Body of pancreas (tissue), 4 donors: ENCODE measurements around the gene PLAAT5. TPM values are rescaled to one million over a fixed set of nuclear protein-coding genes. Genes with fewer than 3 reads are reported as not detected.

Source experiments
- ATAC-seq: fragments of 150-250 bp; one replicate; pipeline ENCODE4 v1.9.1; 2016
- DNase-seq, 4 donors: peaks; one replicate each; pipeline ENCODE4 v3.0.0-alpha.2; 2019
- H3K27ac ChIP-seq, 4 donors: fragments of 200-600 bp; sonication (generic); 1 replicate in 3 of 4; 2 replicates in 1 of 4; pipeline versions ENCODE4 v1.5.1 to v1.6.1; 2016 to 2019; ENCODE audit warnings: mild to moderate bottlenecking in 1 of 4, mixed read lengths in 1 of 4, moderate library complexity in 1 of 4
- H3K27me3 ChIP-seq, 2 donors: fragments of 200-600 bp; sonication (generic); one replicate each; pipeline ENCODE4 v1.6.0; 2016; ENCODE audit warnings: mild to moderate bottlenecking in 1 of 2
- H3K36me3 ChIP-seq, 2 donors: fragments of 200-600 bp; sonication (generic); replicated peaks in 1 of 2; 2 replicates each; pipeline ENCODE4 v1.5.1; 2016; ENCODE audit warnings: low read depth in 2 of 2; ENCODE audit not compliant: insufficient read depth in 1 of 2
- H3K4me1 ChIP-seq: fragments of 200-600 bp; sonication (generic); one replicate; pipeline ENCODE4 v1.6.0; 2016
- H3K4me3 ChIP-seq, 2 donors: fragments of 200-600 bp; sonication (generic); 1 replicate in 1 of 2; 2 replicates in 1 of 2; pipeline ENCODE4 v1.5.1; 2016 to 2019
- H3K9me3 ChIP-seq, 3 donors: fragments of 200-600 bp; sonication (generic); 1 replicate in 2 of 3; 2 replicates in 1 of 3; pipeline ENCODE4 v1.5.1; 2016
- CTCF ChIP-seq, 7 experiments: fragments of 450-650 bp in 4 of 7; fragments of 200-600 bp in 3 of 7; sonication (generic) in 3 of 7; IDR thresholded peaks; one replicate each; pipeline ENCODE4 v1.5.1; 2016 to 2019; ENCODE audit warnings: antibody characterized with exemption in 7 of 7
- POLR2A ChIP-seq, 3 donors: fragments of 450-650 bp; IDR thresholded peaks; one replicate each; pipeline ENCODE4 v1.6.1; 2016; ENCODE audit warnings: antibody characterized with exemption in 3 of 3, mild to moderate bottlenecking in 2 of 3
- WGBS, 2 donors: methylation state at CpG; one replicate each; pipeline ENCODE4 v1.1.5; 2017; 5-methylcytosine and 5-hydroxymethylcytosine counted together
- intact Hi-C: fragments of 100-400 bp; cut with DNase I; formaldehyde crosslinking; loops from one replicate; pipeline ENCODE4 v1.15.1; 2023
- total RNA-seq, 2 donors: library from RNA; depleted of rRNA; stranded (reverse); fragments of >200 nt; gene quantifications; one replicate each; pipeline ENCODE4 v1.1.0, GENCODE V29; 2016

PLAAT5 gene
- total RNA-seq, 2 donors from 2014 or later, result 2.6 to 9.6 TPM

GRCh38 chr11:63520606-63521170, 29.7 kb upstream of the PLAAT5 start:
- no peaks in the 10 kb centered on the region for H3K36me3 ChIP-seq
- ATAC-seq, result no peak
- TF ChIP-seq POLR2A (IDR thresholded peaks at IDR 0.05) (no peak), CTCF (IDR thresholded peaks at IDR 0.05) (no peak)

GRCh38 chr11:63518548-63518947, 27.6 kb upstream of the PLAAT5 start:
- intact Hi-C loops, result no loop called here
- Histone ChIP-seq H3K36me3 (no peaks in the 10 kb centered on the region), H3K4me3 (no peak overlapping the region), H3K27ac (no peak overlapping the region), H3K27me3 (no peaks in the 10 kb centered on the region), H3K9me3 (no peaks in the 10 kb centered on the region), H3K4me1 (no peaks in the 10 kb centered on the region)
- WGBS, 2 donors, result 36 to 57% methylated on average over 1 of the region's 1 CpG
- no peak for ATAC-seq
- TF ChIP-seq POLR2A (IDR thresholded peaks at IDR 0.05) (no peak), CTCF (IDR thresholded peaks at IDR 0.05) (no peak)
- no peak for DNase-seq

More at GRCh38 chr11:63520606-63521170, 29.7 kb upstream of the PLAAT5 start:
- Histone ChIP-seq H3K4me3 (no peak overlapping the region), H3K27me3 (no peaks in the 10 kb centered on the region), H3K27ac (no peak overlapping the region), H3K4me1 (no peaks in the 10 kb centered on the region), H3K9me3 (no peaks in the 10 kb centered on the region)
- no peak for DNase-seq
- intact Hi-C loops, result no loop called here
- WGBS, 2 donors, result 90 to 92% methylated on average over 5 of the region's 5 CpGs

- TF ChIP-seq CTCF (IDR thresholded peaks at IDR 0.05), result no peak
- TF ChIP-seq POLR2A (IDR thresholded peaks at IDR 0.05), result no peak
- H3K4me3 ChIP-seq, result no peak overlapping the region
- H3K4me1 ChIP-seq, result no peaks in the 10 kb centered on the region
- no peaks in the 10 kb centered on the region for H3K27me3 ChIP-seq
- no peak overlapping the region for H3K27ac ChIP-seq
- WGBS, 2 donors, result 76 to 82% methylated on average over 5 of the region's 5 CpGs
- no peak for ATAC-seq
- H3K9me3 ChIP-seq, result no peaks in the 10 kb centered on the region
- DNase-seq, result no peak
- intact Hi-C loops, result no loop called here
- H3K36me3 ChIP-seq, result no peaks in the 10 kb centered on the region
Observed at GRCh38 chr11:63517156-63517555, 26.2 kb upstream of the PLAAT5 start.

GRCh38 chr11:63516109-63516508, 25.1 kb upstream of the PLAAT5 start:
- Histone ChIP-seq H3K36me3 (no peaks in the 10 kb centered on the region), H3K4me3 (no peak overlapping the region), H3K27ac (no peak overlapping the region), H3K9me3 (no peaks in the 10 kb centered on the region), H3K27me3 (no peaks in the 10 kb centered on the region), H3K4me1 (no peaks in the 10 kb centered on the region)
- 91 to 100% methylated on average over 6 of the region's 6 CpGs for WGBS, 2 donors
- TF ChIP-seq CTCF (IDR thresholded peaks at IDR 0.05) (no peak), POLR2A (IDR thresholded peaks at IDR 0.05) (no peak)
- DNase-seq (no peak), ATAC-seq (no peak)
- intact Hi-C loops, result no loop called here

GRCh38 chr11:63512816-63513215, 21.8 kb upstream of the PLAAT5 start:
- no peak overlapping the region for H3K4me3 ChIP-seq
- no peak for TF ChIP-seq CTCF (IDR thresholded peaks at IDR 0.05)
- no peak for TF ChIP-seq POLR2A (IDR thresholded peaks at IDR 0.05)
- no peak for DNase-seq
- H3K27me3 ChIP-seq, result no peaks in the 10 kb centered on the region
- intact Hi-C loops, result no loop called here
- H3K27ac ChIP-seq, result no peak overlapping the region
- H3K9me3 ChIP-seq, result no peaks in the 10 kb centered on the region
- H3K4me1 ChIP-seq, result no peaks in the 10 kb centered on the region
- H3K36me3 ChIP-seq, result no peaks in the 10 kb centered on the region
- no peak for ATAC-seq
- WGBS, 2 donors, result 83% methylated on average over 7 of the region's 7 CpGs
